HEK293 (cell line): ENCODE measurements around the gene DCBLD2.

Experiments used
- HOXA7 ChIP-seq: sonication (generic); formaldehyde crosslinking; IDR thresholded peaks from 2 replicates; pipeline ENCODE4 v1.8.1; 2022; ENCODE audit warnings: missing genetic modification reagents, borderline replicate concordance
- MYNN ChIP-seq: fragments of 450-650 bp; formaldehyde crosslinking; IDR thresholded peaks from 2 replicates; pipeline ENCODE4 v1.5.1; 2016; ENCODE audit warnings: missing biosample characterization, missing genetic modification characterization, borderline replicate concordance
- TCF7L2 ChIP-seq: IDR thresholded peaks from 2 replicates; pipeline ENCODE4 v1.6.1; 2011; ENCODE audit warnings: low read depth, mild to moderate bottlenecking, inconsistent platforms, low read length, moderate library complexity, borderline replicate concordance
- ZBTB11 ChIP-seq: fragments of 450-650 bp; formaldehyde crosslinking; conservative IDR thresholded peaks from 2 replicates; pipeline ENCODE4 v1.5.1; 2016; ENCODE audit warnings: low read depth, missing biosample characterization, missing genetic modification characterization
- ZNF184 ChIP-seq: fragments of 450-650 bp; IDR thresholded peaks from 2 replicates; pipeline ENCODE4 v1.5.1; 2018; ENCODE audit warnings: missing biosample characterization, mild to moderate bottlenecking, missing genetic modification characterization
- ZNF664 ChIP-seq: fragments of 450-650 bp; formaldehyde crosslinking; IDR thresholded peaks from 2 replicates; pipeline ENCODE4 v1.5.1; 2016; ENCODE audit warnings: missing biosample characterization, missing genetic modification characterization
- ZNF701 ChIP-seq: fragments of 450-650 bp; formaldehyde crosslinking; IDR thresholded peaks from 2 replicates; pipeline ENCODE4 v1.5.1; 2016; ENCODE audit warnings: missing biosample characterization, missing genetic modification characterization
- TF ChIP-seq, protein P1 (sequence below): fragments of 450-650 bp; formaldehyde crosslinking; IDR thresholded peaks from 2 replicates; pipeline ENCODE4 v1.5.1; 2016; ENCODE audit warnings: missing biosample characterization, missing genetic modification characterization
- TF ChIP-seq, protein P2 (sequence below): fragments of 450-650 bp; formaldehyde crosslinking; IDR thresholded peaks from 2 replicates; pipeline ENCODE4 v1.5.1; 2016; ENCODE audit warnings: missing biosample characterization, missing genetic modification characterization

DNA sequence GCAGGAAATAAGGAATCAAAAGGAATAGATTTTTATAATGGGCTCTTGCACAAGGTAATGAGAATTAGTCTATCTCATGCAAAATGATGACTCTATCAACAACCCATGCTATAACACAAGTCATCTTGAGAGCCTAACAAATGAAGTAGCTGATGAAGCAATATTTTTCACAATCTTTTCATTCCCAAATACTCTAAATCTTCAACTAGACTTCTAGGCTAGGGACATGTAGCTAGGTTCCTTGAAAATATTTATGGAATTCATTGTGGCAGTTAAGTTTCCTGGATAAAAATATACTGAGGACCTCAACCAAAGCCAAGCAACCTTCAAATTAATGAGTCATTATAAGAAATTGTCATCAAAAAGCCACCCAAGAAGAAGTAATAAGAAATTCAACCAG is 55.4 kb downstream of the DCBLD2 start:
- TF ChIP-seq ZBTB11 (tag by site-specific recombination) (no peak), ZNF701 (tag by site-specific recombination) (no peak), TCF7L2 (no peak), HOXA7 (CRISPR knock-in tag) (no peak), MYNN (tag by site-specific recombination) (no peak), ZNF184 (tag by site-specific recombination) (no peak), ZNF664 (tag by site-specific recombination) (no peak)
- TF ChIP-seq, protein P1, sequence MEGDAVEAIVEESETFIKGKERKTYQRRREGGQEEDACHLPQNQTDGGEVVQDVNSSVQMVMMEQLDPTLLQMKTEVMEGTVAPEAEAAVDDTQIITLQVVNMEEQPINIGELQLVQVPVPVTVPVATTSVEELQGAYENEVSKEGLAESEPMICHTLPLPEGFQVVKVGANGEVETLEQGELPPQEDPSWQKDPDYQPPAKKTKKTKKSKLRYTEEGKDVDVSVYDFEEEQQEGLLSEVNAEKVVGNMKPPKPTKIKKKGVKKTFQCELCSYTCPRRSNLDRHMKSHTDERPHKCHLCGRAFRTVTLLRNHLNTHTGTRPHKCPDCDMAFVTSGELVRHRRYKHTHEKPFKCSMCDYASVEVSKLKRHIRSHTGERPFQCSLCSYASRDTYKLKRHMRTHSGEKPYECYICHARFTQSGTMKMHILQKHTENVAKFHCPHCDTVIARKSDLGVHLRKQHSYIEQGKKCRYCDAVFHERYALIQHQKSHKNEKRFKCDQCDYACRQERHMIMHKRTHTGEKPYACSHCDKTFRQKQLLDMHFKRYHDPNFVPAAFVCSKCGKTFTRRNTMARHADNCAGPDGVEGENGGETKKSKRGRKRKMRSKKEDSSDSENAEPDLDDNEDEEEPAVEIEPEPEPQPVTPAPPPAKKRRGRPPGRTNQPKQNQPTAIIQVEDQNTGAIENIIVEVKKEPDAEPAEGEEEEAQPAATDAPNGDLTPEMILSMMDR (tag by site-specific recombination), result no peak
- TF ChIP-seq, protein P2, sequence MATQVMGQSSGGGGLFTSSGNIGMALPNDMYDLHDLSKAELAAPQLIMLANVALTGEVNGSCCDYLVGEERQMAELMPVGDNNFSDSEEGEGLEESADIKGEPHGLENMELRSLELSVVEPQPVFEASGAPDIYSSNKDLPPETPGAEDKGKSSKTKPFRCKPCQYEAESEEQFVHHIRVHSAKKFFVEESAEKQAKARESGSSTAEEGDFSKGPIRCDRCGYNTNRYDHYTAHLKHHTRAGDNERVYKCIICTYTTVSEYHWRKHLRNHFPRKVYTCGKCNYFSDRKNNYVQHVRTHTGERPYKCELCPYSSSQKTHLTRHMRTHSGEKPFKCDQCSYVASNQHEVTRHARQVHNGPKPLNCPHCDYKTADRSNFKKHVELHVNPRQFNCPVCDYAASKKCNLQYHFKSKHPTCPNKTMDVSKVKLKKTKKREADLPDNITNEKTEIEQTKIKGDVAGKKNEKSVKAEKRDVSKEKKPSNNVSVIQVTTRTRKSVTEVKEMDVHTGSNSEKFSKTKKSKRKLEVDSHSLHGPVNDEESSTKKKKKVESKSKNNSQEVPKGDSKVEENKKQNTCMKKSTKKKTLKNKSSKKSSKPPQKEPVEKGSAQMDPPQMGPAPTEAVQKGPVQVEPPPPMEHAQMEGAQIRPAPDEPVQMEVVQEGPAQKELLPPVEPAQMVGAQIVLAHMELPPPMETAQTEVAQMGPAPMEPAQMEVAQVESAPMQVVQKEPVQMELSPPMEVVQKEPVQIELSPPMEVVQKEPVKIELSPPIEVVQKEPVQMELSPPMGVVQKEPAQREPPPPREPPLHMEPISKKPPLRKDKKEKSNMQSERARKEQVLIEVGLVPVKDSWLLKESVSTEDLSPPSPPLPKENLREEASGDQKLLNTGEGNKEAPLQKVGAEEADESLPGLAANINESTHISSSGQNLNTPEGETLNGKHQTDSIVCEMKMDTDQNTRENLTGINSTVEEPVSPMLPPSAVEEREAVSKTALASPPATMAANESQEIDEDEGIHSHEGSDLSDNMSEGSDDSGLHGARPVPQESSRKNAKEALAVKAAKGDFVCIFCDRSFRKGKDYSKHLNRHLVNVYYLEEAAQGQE (tag by site-specific recombination), result no peak
